ENCODE data around the gene DDX3X.
"Not testable (repeated sequence)": the region's sequence is repeated elsewhere in the genome, so short reads cannot be mapped to it uniquely, and the experiment has no call there.

The DDX3X gene

GRCh38 chrX:41373989-41374606 is 40.1 kb downstream of the DDX3X start:
- no peak for DNase-seq (ENCODE audit: low spot score)

GRCh38 chrX:41377624-41378023 is 43.7 kb downstream of the DDX3X start:
- no peak for DNase-seq (ENCODE audit: low spot score)

DNA sequence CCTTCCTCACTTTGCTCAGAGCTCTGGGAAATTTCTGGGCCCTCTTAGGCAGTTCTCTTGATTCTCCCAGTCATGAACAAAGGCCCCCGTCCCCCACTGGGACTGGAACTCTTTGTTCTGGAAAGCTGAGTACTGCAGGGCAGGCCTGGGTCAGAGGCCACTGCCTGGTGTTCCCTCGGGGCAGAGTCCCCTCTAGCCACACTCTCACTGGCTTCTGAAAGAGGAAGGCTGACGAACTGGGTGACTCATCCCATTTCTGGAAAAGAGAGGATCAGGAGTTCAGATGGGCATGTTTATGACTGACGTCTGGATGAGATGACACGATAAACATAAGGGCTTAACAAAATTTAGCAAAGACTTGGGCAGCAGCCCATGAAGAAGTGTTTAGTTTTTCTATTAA is 47.7 kb downstream of the DDX3X start:
- DNase-seq (ENCODE audit: low spot score), result no peak

DNA sequence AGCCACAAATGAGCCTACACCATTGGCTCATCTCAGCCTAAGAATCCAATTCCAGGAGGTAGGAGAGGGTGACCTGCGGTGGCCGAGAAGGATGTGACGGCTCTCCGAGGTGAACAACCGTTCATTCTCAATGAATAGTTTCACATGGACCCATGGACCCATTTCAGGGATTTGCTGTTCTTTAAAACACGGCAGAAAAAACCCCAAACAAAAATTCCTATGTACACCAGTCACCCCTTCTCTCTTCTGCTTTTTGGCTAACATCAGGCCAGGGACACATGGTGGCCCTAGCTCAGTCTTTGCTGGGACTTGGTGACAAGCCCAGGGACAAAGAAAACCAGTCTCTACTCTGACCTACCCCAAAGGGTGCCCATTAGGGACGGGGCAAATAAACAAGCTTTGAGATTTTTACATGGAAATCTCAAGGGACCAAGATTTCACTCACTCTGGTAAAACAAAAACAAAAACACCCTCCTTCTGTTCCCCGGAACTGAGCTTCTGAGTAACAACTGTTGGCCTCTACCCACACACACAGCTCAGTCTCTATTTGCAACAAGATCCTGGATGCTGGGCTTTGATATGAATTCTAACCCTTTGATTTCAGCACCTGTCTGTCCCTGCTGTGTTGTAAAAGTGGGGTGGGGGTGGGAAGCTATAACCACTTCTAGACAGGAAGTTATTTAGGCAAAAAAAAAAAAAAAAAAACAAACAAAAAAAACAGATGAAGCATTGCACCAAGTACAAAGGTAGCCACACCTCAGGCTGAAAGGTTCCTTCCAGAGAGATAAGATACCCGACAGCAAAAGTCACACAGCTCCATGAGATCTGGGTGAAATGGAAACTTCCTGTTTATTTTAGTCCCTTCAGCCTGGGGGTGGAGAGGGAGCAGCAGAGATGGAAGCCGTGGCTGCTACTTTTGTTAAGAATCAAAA is 49.0 kb downstream of the DDX3X start:
- DNase-seq (ENCODE audit: low spot score), result no peak

DNA sequence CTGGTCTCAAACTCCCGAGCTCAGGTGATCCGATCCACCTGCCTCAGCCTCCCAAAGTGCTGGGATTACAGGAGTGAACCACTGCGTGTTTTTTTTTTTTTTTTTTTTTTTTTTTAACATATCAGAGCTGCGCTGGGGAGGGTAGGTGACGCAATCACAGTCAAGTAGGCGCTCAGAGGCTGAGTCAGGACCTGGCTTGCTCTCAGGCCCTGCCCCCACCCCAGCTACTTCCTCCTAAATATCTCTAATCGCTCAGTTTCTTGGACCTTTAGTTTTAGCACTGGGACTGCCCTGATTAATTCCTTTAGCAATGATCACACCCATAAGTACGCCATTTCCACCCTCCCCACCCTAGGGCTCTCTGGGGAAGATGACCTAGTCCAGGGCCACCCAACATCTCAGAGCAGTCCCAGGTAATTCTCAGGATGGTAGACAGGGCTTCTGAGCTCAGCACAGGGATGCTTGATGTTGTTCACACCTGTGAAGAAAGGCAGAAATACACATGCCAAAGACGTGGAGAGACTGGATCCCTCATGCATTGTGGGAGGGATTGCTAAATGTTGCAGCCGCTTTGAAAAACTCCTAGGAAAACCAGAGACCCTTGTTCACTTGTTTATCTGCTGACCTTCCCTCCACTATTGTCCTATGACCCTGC is 50.2 kb downstream of the DDX3X start:
- DNase-seq (ENCODE audit: low spot score), result no peak

DNA sequence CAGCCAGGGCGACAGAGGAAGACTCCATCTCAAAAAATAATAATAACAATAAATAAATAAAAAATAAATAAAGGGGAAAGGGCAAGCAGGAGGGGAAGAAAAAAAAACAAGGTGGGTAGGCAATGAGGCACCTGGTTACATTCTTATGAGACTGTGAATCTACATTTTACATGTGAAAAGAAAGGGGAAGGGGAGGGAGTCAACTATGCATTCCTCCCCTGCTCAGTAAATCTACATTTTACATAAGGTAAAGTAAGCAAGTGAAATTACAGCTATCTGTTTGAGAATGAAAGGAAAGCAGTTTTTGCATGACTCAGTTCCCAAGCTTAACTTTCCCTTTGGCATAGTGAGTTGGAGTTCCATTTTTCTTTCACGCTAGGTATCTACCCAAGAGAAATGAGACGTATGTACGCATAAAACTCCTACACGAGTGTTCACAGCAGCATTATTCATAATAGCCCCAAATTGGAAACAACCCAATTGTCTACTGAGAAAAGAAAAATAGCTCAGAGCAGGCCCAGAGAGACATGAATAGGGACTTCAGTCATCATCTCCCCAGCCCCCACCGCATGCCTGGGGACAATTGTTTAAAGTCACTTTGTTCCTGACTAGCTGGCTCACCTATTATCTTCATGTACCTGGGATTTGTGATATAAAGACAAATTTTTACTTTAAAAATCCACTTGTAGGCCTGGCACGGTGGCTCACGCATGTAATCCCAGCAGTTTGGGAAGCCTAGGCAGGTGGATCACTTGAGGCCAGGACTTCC is 52.4 kb downstream of the DDX3X start:
- no peak for DNase-seq (ENCODE audit: low spot score)

- no peak for DNase-seq (ENCODE audit: low spot score)
Measured at GRCh38 chrX:41388543-41388942, 54.6 kb downstream of the DDX3X start.

GRCh38 chrX:41389311-41389888 is 55.4 kb downstream of the DDX3X start:
- DNase-seq (ENCODE audit: low spot score), result no peak

DNA sequence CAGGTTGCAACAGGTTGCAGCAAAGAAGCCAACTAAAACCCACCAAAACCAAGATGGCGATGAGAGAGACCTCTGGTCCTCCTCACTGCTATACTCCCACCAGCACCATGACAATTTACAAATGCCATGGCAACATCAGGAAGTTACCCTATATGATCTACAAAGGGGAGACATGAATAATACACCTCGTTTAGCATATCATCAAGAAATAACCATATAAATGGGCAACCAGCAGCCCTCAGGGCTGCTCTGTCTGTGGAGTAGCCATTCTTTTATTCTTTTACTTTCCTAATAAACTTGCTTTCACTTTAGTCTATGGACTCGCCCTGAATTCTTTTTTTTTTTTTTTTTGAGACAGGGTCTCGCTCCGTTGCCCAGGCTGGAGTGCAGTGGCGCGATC is 56.6 kb downstream of the DDX3X start:
- DNase-seq (ENCODE audit: low spot score), result not testable (repeated sequence)

- no peak for DNase-seq (ENCODE audit: low spot score)
Measured at GRCh38 chrX:41391606-41392005, 57.6 kb downstream of the DDX3X start.

DNA sequence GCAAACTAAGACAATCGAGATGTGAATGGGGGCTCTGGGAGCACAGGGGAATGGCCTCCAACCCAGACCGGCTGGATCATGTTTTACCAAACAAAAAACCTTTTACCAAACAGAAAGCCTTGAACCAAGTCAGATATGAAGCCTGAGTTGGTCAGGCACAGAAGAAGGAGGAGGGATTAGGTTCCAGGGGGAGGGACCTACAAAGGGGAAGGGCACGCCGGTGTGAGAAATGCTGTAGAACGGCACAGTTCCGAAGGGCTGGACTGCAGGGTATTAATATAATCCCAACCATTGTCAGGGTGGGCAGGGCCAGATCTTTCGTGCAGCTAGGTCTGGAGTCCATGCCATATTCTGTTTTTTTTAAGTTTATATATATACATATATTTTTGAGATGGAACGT is 60.3 kb downstream of the DDX3X start:
- no peak for DNase-seq (ENCODE audit: low spot score)

DNA sequence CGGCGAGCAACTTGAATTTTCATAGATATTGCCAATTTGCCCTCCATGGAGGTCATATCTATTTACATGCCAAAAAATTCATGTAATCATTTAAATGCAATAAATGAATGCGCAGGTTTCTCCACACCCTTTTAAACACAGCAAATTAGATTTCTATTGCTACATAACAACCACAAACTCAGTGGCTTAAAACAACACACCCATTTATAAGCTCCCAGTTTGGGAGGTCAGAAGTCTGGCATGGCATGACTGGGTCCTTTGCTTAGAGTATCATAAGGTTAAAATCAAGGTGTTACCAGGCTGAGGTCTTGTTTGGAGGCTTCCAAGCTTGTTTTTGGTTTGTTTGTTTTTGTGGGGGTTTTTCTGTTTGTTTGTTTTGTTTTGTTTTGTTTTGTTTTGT is 63.3 kb downstream of the DDX3X start:
- no peak for DNase-seq (ENCODE audit: low spot score)

DNA sequence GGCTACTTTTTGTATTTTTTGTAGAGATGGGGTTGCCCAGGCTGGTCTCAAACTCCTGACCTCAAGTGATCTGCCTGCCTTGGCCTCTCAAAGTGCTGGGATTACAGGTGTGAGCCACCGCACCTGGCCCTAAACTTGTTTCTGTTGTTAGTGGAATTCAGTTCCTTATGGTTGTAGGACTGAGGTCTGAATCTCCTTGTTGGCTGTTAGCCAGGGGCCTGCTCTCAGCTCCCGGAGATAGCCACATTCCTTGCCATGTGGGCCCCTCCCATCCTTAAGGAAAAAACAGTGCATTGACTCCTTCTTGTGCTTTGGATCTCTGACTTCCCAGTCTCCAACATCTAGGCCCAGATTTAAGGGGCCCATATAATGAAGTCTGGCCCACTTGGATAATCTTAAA is 63.8 kb downstream of the DDX3X start:
- DNase-seq (ENCODE audit: low spot score), result no peak

DNA sequence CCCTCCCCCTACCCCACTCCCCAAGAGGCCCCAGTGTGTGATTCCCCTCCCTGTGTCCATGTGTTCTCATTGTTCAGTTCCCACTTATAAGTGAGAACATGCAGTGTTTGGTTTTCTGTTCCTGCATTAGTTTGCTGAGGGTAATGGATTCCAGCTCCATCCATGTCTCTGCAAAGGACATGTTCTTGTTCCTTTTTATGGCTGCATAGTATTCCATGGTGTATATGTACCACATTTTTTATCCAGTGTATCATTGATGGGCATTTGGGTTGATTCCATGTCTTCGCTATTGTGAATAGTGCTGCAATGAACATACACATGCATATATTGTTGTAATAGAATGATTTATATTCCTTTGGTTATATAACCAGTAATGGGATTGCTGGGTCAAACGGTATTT is 68.6 kb downstream of the DDX3X start:
- not testable (repeated sequence) for DNase-seq (ENCODE audit: low spot score)

GRCh38 chrX:41405551-41405950 is 71.6 kb downstream of the DDX3X start:
- no peak for DNase-seq (ENCODE audit: low spot score)

GRCh38 chrX:41406201-41406600 is 72.2 kb downstream of the DDX3X start:
- no peak for DNase-seq (ENCODE audit: low spot score)

DNA sequence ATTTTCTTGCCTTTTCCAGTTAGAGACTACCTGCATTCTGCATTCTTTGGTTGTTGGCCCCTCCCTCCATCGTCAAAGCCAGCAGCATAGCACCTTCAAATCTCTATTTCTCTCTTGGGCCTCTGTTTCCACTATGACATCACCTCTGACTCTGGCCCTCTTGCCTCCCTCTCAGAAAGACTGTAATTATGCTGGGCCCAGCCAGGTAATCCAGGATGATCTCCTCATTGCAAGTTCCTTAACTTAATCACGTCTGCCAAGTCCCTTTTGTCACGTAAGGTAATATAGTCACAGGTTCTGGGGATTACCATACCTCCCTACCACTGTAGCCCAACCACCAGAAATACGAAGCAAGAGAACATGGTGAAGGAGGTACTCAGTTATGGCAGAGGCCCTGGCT is 73.9 kb downstream of the DDX3X start:
- no peak for DNase-seq (ENCODE audit: low spot score)

DNA sequence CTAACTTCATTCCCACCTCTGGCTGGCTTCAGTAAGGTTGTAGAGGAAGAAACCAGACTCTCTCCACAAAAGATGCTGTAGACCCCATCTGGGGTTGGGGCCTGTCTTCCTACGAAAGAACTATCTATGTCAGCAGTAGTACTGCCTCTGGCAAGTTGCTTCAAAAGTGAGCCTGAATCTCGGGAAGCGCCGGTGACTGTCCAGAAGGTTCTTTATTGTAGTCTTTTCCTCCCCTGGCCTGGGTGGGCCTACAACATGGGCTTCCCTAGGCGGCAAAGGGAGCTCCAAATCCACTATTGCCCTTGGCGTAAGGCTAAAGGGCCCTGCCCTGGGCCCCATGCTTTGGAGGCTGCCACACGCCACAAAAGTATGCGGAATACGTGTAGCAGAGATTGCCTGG is 74.6 kb downstream of the DDX3X start:
- no peak for DNase-seq (ENCODE audit: low spot score)

- no peak for DNase-seq (ENCODE audit: low spot score)
Measured at GRCh38 chrX:41409006-41409405, 75.0 kb downstream of the DDX3X start.

DNA sequence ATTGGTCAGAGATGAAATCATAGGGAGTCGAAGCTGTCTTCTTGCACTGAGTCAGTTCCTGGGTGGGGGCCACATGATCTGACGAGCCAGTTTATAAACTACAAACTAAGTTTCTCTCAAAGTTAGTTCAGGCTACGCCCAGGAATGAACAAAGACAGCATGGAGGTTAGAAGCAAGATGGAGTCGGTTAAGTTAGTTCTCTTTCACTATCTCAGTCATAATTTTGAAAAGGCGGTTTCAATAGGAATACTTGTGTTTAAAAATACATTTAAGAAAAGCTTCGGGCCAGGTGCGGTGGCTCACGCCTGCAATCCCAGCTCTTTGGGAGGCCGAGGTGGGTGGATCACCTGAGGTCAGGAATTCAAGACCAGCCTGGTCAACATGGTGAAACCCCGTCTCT is 77.3 kb downstream of the DDX3X start:
- not testable (repeated sequence) for DNase-seq (ENCODE audit: low spot score)

DNA sequence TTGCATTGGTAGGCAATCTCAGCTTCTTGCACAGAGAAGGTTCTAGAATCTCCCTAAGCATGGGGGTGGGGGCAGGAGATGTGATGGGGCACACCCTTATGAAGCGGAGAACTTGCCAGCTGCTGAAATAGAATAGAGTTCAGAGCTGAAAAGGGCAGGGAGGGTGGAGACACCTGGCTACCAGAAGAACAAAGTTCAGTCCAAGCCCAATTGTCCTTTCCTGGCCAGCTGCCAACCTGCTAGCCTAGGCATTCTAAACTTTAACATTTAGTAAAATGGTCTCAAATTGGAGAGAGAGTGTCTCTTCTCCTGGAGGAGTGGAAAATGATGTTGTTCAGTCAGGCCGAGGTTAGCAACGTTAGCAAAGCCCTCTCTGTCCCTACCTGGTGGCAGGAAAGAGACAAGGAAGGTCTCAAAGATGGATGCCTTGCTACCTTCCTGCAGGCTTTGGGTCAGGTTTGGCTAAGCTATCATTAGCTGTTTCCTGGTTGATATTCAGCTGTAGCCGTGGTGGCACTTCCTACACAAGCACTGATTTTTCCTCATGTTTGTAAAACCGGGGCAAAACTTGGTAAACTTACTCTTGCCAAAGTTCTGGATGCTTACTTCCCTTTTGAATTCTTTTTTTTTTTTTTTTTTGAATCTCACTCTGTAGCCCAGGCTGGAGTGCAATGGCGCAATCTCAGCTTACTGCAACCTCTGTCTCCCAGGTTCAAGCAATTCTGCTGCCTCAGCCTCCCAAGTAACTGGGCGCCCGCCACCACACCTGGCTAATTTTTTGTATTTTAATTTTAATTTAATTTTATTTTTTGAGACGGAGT is 78.5 kb downstream of the DDX3X start:
- DNase-seq (ENCODE audit: low spot score), result no peak

All from germinal center (tissue), 1 donor.